ENCODE data around the gene ANTKMT. TPM values are rescaled to one million over a fixed set of nuclear protein-coding genes. Genes with fewer than 3 reads are reported as not detected.

Gene ANTKMT
- polyA plus RNA-seq, 1 donor from 2014 or later: 73.4 TPM

GRCh38 chr16:702341-702740 lies 18.6 kb upstream of the ANTKMT start:
- no peak overlapping the region for H3K27ac ChIP-seq (ENCODE audit: low read length)
- TF ChIP-seq RAD21 (conservative IDR thresholded peaks at IDR 0.05) (no peak), REST (IDR thresholded peaks at IDR 0.05; ENCODE audit: borderline replicate concordance) (no peak), SMC3 (conservative IDR thresholded peaks at IDR 0.05; ENCODE audit: poor library complexity) (no peak), EZH2 (IDR thresholded peaks at IDR 0.05; ENCODE audit: borderline replicate concordance, insufficient read depth, low read length, poor library complexity, severe bottlenecking) (no peak), MXI1 (conservative IDR thresholded peaks at IDR 0.05; ENCODE audit: poor library complexity, severe bottlenecking) (no peak), TAF1 (IDR thresholded peaks at IDR 0.05; ENCODE audit: low read depth) (no peak), POLR2AphosphoS5 (IDR thresholded peaks at IDR 0.05) (no peak), CTCF (IDR thresholded peaks at IDR 0.05; ENCODE audit: poor library complexity, severe bottlenecking) (no peak), EP300 (conservative IDR thresholded peaks at IDR 0.05; ENCODE audit: poor library complexity, severe bottlenecking) (no peak)
- H3K9me3 ChIP-seq (ENCODE audit: low read length): no peaks in the 10 kb centered on the region
- no peak overlapping the region for H2AFZ ChIP-seq (ENCODE audit: low read depth, low read length)
- H4K20me1 ChIP-seq (ENCODE audit: insufficient read depth): peaks cover 50% of the 10 kb centered on the region
- H3K9me2 ChIP-seq (ENCODE audit: insufficient read depth, low read length): no peaks in the 10 kb centered on the region
- H3K79me2 ChIP-seq (replicated peaks; ENCODE audit: insufficient read depth, low read length): peaks cover 43% of the 10 kb centered on the region
- H3K4me2 ChIP-seq (ENCODE audit: low read length): no peak overlapping the region
- H3K4me3 ChIP-seq (ENCODE audit: low read length): peak overlapping the region; percentile 62
- H3F3A ChIP-seq (ENCODE audit: insufficient read depth, low read length, poor library complexity, severe bottlenecking): no peaks in the 10 kb centered on the region
- H3K27me3 ChIP-seq (ENCODE audit: insufficient read depth, low read depth, low read length): peaks cover 31% of the 10 kb centered on the region
- no peaks in the 10 kb centered on the region for H3K36me3 ChIP-seq (ENCODE audit: insufficient read depth, low read length)
- H3K9ac ChIP-seq (ENCODE audit: low read length): no peak overlapping the region

GRCh38 chr16:703406-703805 lies 17.5 kb upstream of the ANTKMT start:
- Histone ChIP-seq H3K27ac (ENCODE audit: low read length) (no peak overlapping the region), H3K9me3 (ENCODE audit: low read length) (no peaks in the 10 kb centered on the region), H3F3A (ENCODE audit: insufficient read depth, low read length, poor library complexity, severe bottlenecking) (no peaks in the 10 kb centered on the region), H3K36me3 (ENCODE audit: insufficient read depth, low read length) (no peaks in the 10 kb centered on the region), H3K4me2 (ENCODE audit: low read length) (no peak overlapping the region), H3K4me3 (ENCODE audit: low read length) (peak overlapping the region; percentile 96), H3K79me2 (replicated peaks; ENCODE audit: insufficient read depth, low read length) (peaks cover 43% of the 10 kb centered on the region), H3K9ac (ENCODE audit: low read length) (no peak overlapping the region), H3K9me2 (ENCODE audit: insufficient read depth, low read length) (no peaks in the 10 kb centered on the region), H3K27me3 (ENCODE audit: insufficient read depth, low read depth, low read length) (peaks cover 31% of the 10 kb centered on the region), H4K20me1 (ENCODE audit: insufficient read depth) (peaks cover 50% of the 10 kb centered on the region), H2AFZ (ENCODE audit: low read depth, low read length) (no peak overlapping the region)
- TF ChIP-seq POLR2AphosphoS5 (IDR thresholded peaks at IDR 0.05): no peak
- TF ChIP-seq REST (IDR thresholded peaks at IDR 0.05; ENCODE audit: borderline replicate concordance): no peak
- no peak for TF ChIP-seq EP300 (conservative IDR thresholded peaks at IDR 0.05; ENCODE audit: poor library complexity, severe bottlenecking)
- TF ChIP-seq MXI1 (conservative IDR thresholded peaks at IDR 0.05; ENCODE audit: poor library complexity, severe bottlenecking): no peak
- no peak for TF ChIP-seq EZH2 (IDR thresholded peaks at IDR 0.05; ENCODE audit: borderline replicate concordance, insufficient read depth, low read length, poor library complexity, severe bottlenecking)
- TF ChIP-seq SMC3 (conservative IDR thresholded peaks at IDR 0.05; ENCODE audit: poor library complexity): no peak
- TF ChIP-seq CTCF (IDR thresholded peaks at IDR 0.05; ENCODE audit: poor library complexity, severe bottlenecking): no peak
- no peak for TF ChIP-seq RAD21 (conservative IDR thresholded peaks at IDR 0.05)
- no peak for TF ChIP-seq TAF1 (IDR thresholded peaks at IDR 0.05; ENCODE audit: low read depth)
